Measurements from ENCODE around the gene HPS4. TPM values are rescaled to one million over a fixed set of nuclear protein-coding genes. Genes with fewer than 3 reads are reported as not detected.

HPS4 gene
- total and polyA plus RNA-seq, 9 donors: 18.9 to 37.8 (median 32.5) TPM

GRCh38 chr22:26418620-26419019, 65.0 kb downstream of the HPS4 start:
- H3K4me3 ChIP-seq: no peak overlapping the region

DNA sequence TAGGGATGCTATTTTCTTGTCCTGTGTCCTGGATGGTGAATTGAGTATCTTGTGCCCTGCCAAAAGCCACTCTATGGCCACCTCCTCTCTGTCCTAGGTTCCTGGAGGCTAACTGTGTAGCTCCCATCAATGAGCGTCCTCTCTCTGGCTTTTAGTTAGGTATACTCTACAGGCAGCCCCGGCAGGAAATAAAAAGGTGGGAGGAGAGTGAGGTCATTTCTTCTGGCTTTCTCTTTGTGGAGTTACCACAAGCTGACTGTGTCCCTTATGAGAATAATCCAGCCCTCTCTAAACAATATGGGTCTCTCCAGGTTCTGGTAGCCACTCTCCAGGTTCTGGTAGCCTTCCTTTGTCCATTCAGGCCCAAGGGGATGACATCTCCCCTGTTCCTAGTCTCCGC, 66.2 kb downstream of the HPS4 start:
- Histone ChIP-seq H3K27me3 (no peaks in the 10 kb centered on the region), H3K4me3 (no peak overlapping the region), H3K27ac (no peak overlapping the region), H3K36me3 (no peaks in the 10 kb centered on the region), H3K9me3 (no peaks in the 10 kb centered on the region), H3K4me1 (ENCODE audit: insufficient read depth) (no peaks in the 10 kb centered on the region)
- intact Hi-C loops (cut with DNase I): no loop called here
- TF ChIP-seq POLR2A (IDR thresholded peaks at IDR 0.05) (no peak), CTCF (IDR thresholded peaks at IDR 0.05) (no peak), EP300 (IDR thresholded peaks at IDR 0.05) (no peak)
- no peak for DNase-seq
- WGBS, 3 donors: 58 to 71% (median 64%) methylated on average over 3 of the region's 3 CpGs

More at GRCh38 chr22:26418620-26419019, 65.0 kb downstream of the HPS4 start:
- Histone ChIP-seq H3K4me1 (ENCODE audit: insufficient read depth) (no peaks in the 10 kb centered on the region), H3K27me3 (no peaks in the 10 kb centered on the region), H3K27ac (no peak overlapping the region), H3K9me3 (peaks cover 0 to 3% of the 10 kb centered on the region in 2 donors), H3K36me3 (no peaks in the 10 kb centered on the region)
- 25 to 36% (median 31%) methylated on average over 3 of the region's 3 CpGs for WGBS, 3 donors
- TF ChIP-seq EP300 (IDR thresholded peaks at IDR 0.05) (no peak), POLR2A (IDR thresholded peaks at IDR 0.05) (no peak), CTCF (IDR thresholded peaks at IDR 0.05) (no peak)
- intact Hi-C loops (cut with DNase I): no loop called here
- DNase-seq: no peak

GRCh38 chr22:26416670-26417276, 66.8 kb downstream of the HPS4 start:
- DNase-seq: no peak
- Histone ChIP-seq H3K27me3 (no peaks in the 10 kb centered on the region), H3K9me3 (no peaks in the 10 kb centered on the region), H3K36me3 (no peaks in the 10 kb centered on the region), H3K4me3 (no peak overlapping the region), H3K27ac (no peak overlapping the region), H3K4me1 (ENCODE audit: insufficient read depth) (no peaks in the 10 kb centered on the region)
- WGBS, 3 donors: 18 to 22% (median 21%) methylated on average over 9 of the region's 9 CpGs
- intact Hi-C loops (cut with DNase I): no loop called here
- TF ChIP-seq POLR2A (IDR thresholded peaks at IDR 0.05) (no peak), CTCF (IDR thresholded peaks at IDR 0.05) (no peak), EP300 (IDR thresholded peaks at IDR 0.05) (no peak)

- Histone ChIP-seq H3K36me3 (no peaks in the 10 kb centered on the region), H3K27me3 (no peaks in the 10 kb centered on the region), H3K4me3 (no peak overlapping the region), H3K4me1 (ENCODE audit: insufficient read depth) (no peaks in the 10 kb centered on the region), H3K27ac (no peak overlapping the region), H3K9me3 (no peaks in the 10 kb centered on the region)
- DNase-seq: no peak
- no peak for TF ChIP-seq EP300 (IDR thresholded peaks at IDR 0.05)
- no peak for TF ChIP-seq POLR2A (IDR thresholded peaks at IDR 0.05)
- TF ChIP-seq CTCF (IDR thresholded peaks at IDR 0.05): no peak
- intact Hi-C loops (cut with DNase I): no loop called here
- 37 to 52% (median 38%) methylated on average over 4 of the region's 4 CpGs for WGBS, 3 donors
Measured at GRCh38 chr22:26416256-26416655, 67.3 kb downstream of the HPS4 start.
